Ovary (tissue), 9 donors: ENCODE data around the gene COL5A3. TPM values are rescaled to one million over a fixed set of nuclear protein-coding genes. Genes with fewer than 3 reads are reported as not detected.

Experiments
- DNase-seq, 5 donors: peaks; one replicate each; pipeline ENCODE4 v3.0.0-alpha.2; 2019 to 2020
- H3K27ac ChIP-seq, 2 donors: fragments of 200-600 bp; one replicate each; pipeline versions ENCODE4 v1.5.1 to v1.8.0; 2019 to 2022
- H3K27me3 ChIP-seq: fragments of 200-600 bp; one replicate; pipeline ENCODE4 v1.8.0; 2022
- H3K36me3 ChIP-seq: fragments of 200-600 bp; sonication (generic); one replicate; pipeline ENCODE4 v1.5.1; 2019
- H3K4me1 ChIP-seq: one replicate; pipeline ENCODE4 v1.8.1; 2013; ENCODE audit warnings: mild to moderate bottlenecking, moderate library complexity; ENCODE audit not compliant: insufficient read depth
- H3K4me3 ChIP-seq: fragments of 200-600 bp; sonication (generic); one replicate; pipeline ENCODE4 v1.5.1; 2017
- H3K9me3 ChIP-seq, 2 donors: fragments of 200-600 bp in 1 of 2; sonication (generic) in 1 of 2; one replicate each; pipeline versions ENCODE4 v1.5.1 to v1.8.1; 2013 to 2019; ENCODE audit warnings: mild to moderate bottlenecking in 1 of 2, moderate library complexity in 1 of 2
- CTCF ChIP-seq, 3 donors: fragments of 450-650 bp in 2 of 3; fragments of 200-600 bp in 1 of 3; IDR thresholded peaks; one replicate each; pipeline versions ENCODE4 v1.5.1 to v1.8.0; 2016 to 2022; ENCODE audit warnings: antibody characterized with exemption in 3 of 3, mild to moderate bottlenecking in 1 of 3
- EP300 ChIP-seq: sonication (generic); formaldehyde crosslinking; IDR thresholded peaks from one replicate; pipeline ENCODE4 v1.6.1; 2017; ENCODE audit warnings: antibody characterized with exemption
- POLR2A ChIP-seq: fragments of 450-650 bp; IDR thresholded peaks from one replicate; pipeline ENCODE4 v1.6.1; 2017; ENCODE audit warnings: antibody characterized with exemption, mild to moderate bottlenecking, moderate library complexity
- WGBS, 3 donors: extraction: QIAGEN DNeasy Blood & Tissue Kit in 1 of 3; methylation state at CpG; one replicate each; pipeline versions ENCODE4 v1.1.5 to v1.1.7; 2013 to 2017; 5-methylcytosine and 5-hydroxymethylcytosine counted together
- intact Hi-C, 4 donors: fragments of 100-400 bp; cut with DNase I; formaldehyde crosslinking; loops; one replicate each; pipeline versions ENCODE4 v1.11.0 to v1.15.1; 2022 to 2023
- polyA plus RNA-seq, 2 donors: library from polyadenylated mRNA; stranded (reverse); fragments of 200-250 nt in 1 of 2; fragments of 350-450 nt in 1 of 2; fragmentation: Illumina TruSeq in 1 of 2; extraction: RNeasy Lipid Tissue Mini Kit (QIAGEN cat#74804) in 1 of 2; gene quantifications; one replicate each; pipeline ENCODE4 v1.2.3, GENCODE V29; 2013 to 2014
- total RNA-seq, 7 donors: library from RNA; depleted of rRNA in 2 of 7; stranded (reverse); fragments of >200 nt in 2 of 7; fragmentation: NEBNext Ultra II Directional in 3 of 7; extraction: Animal tissue kit (Norgen Biotek cat#: 25700) in 3 of 7; gene quantifications; one replicate each; pipeline versions ENCODE4 v1.1.0 to v1.2.4, GENCODE V29; 2016 to 2023
- donor health status: DM: no; HTN: no; CAD: no; lungs with moderate emphysema.
- donor health status: DM: no; HTN: no; CAD: no.
- donor health status: Bipolar disorder and iron deficiency.
- donor health status: DM: yes; HTN: yes; CAD: no.
- donor health status: DM: no; HTN: no; CAD: no.
- donor health status: DM: yes; HTN: yes; CAD: no.

The COL5A3 gene
- total and polyA plus RNA-seq, 9 donors, result 1.5 to 9.0 (median 4.4) TPM

DNA sequence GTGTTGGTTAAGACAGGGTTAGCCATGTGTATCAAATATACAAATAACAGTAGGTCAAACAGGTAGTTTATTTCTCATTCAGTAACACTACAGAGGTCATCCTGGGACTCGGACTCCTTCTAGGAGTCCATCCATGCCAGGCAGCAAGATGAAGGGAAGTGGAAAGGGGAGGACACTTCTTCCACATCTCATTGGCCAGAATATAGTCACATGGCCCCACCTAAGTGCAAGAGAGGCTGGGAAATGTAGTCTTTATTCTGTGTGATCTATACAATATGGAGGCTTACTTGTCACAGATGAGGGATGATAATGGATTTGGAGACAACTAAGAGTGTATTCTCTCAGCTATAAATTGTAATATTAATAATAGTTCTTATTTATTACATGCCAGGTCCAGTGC is 34.1 kb upstream of the COL5A3 start:
- no peak overlapping the region for H3K4me3 ChIP-seq
- H3K9me3 ChIP-seq, result peaks cover 11 to 12% of the 10 kb centered on the region in 2 donors
- H3K36me3 ChIP-seq, result no peaks in the 10 kb centered on the region
- intact Hi-C loops, result no loop called here
- no peak for DNase-seq
- no peaks in the 10 kb centered on the region for H3K4me1 ChIP-seq
- TF ChIP-seq POLR2A, result no peak
- TF ChIP-seq EP300, result no peak
- TF ChIP-seq CTCF (IDR thresholded peaks at IDR 0.05), result no peak
- no peak overlapping the region for H3K27ac ChIP-seq
- WGBS, 3 donors, result 74 to 91% (median 75%) methylated on average over 1 of the region's 1 CpG
- no peaks in the 10 kb centered on the region for H3K27me3 ChIP-seq

DNA sequence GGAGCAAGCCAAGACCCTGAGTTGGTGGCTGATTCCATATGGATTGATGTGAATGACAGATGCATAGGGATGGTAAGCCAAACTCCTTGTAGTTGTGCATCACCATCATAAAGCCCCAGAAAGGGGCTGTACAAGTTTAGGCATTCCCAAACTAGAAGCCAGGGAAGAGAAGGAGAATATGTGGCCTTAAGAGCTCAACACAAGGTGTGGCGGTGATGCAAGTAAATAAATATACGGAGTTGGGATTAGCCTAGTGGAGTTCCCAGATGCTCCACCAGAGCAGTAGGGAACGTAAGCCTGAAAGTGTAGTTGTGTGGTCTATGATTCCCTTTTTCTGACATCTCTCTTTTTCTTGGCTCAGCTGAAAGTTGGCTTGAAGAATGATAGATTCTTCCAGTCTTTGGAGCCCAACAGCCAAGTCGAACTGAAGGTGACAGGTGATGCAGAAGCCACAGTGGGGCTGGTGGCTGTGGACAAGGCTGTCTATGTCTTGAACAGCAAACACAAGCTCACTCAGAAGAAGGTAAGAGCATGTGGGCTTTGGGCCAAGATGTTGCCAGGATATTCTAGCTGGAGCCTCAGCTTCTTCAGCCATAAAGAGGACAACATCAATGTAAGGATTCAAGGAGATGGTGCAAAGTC is 33.1 kb upstream of the COL5A3 start:
- Histone ChIP-seq H3K4me1 (no peaks in the 10 kb centered on the region), H3K36me3 (no peaks in the 10 kb centered on the region), H3K27ac (no peak overlapping the region), H3K9me3 (peaks cover 11 to 12% of the 10 kb centered on the region in 2 donors), H3K27me3 (no peaks in the 10 kb centered on the region), H3K4me3 (no peak overlapping the region)
- TF ChIP-seq EP300 (no peak), POLR2A (no peak), CTCF (IDR thresholded peaks at IDR 0.05) (no peak)
- DNase-seq, result no peak
- 56 to 72% (median 71%) methylated on average over 4 of the region's 4 CpGs for WGBS, 3 donors
- intact Hi-C loops, result no loop called here

GRCh38 chr19:10037809-10038208 is 27.5 kb upstream of the COL5A3 start:
- Histone ChIP-seq H3K27ac (no peak overlapping the region), H3K27me3 (no peaks in the 10 kb centered on the region), H3K4me1 (no peaks in the 10 kb centered on the region), H3K9me3 (peaks cover 0 to 4% of the 10 kb centered on the region in 2 donors), H3K4me3 (no peak overlapping the region), H3K36me3 (no peaks in the 10 kb centered on the region)
- TF ChIP-seq EP300 (no peak), POLR2A (no peak), CTCF (IDR thresholded peaks at IDR 0.05) (no peak)
- DNase-seq, result no peak
- intact Hi-C loops, result no loop called here
- 65 to 74% (median 72%) methylated on average over 5 of the region's 5 CpGs for WGBS, 3 donors

- 52 to 65% (median 61%) methylated on average over 4 of the region's 4 CpGs for WGBS, 3 donors
- no peak overlapping the region for H3K27ac ChIP-seq
- no peak for DNase-seq
- no peaks in the 10 kb centered on the region for H3K4me1 ChIP-seq
- no peak overlapping the region for H3K4me3 ChIP-seq
- H3K27me3 ChIP-seq, result no peaks in the 10 kb centered on the region
- intact Hi-C loops, result no loop called here
- H3K36me3 ChIP-seq, result no peaks in the 10 kb centered on the region
- TF ChIP-seq EP300, result no peak
- no peak for TF ChIP-seq POLR2A
- TF ChIP-seq CTCF (IDR thresholded peaks at IDR 0.05), result no peak
- no peaks in the 10 kb centered on the region for H3K9me3 ChIP-seq
Measured at GRCh38 chr19:10037367-10037766, 27.1 kb upstream of the COL5A3 start.
